HepG2 (cell line): ENCODE results near the gene CFAP210. TPM values are rescaled to one million over a fixed set of nuclear protein-coding genes. Genes with fewer than 3 reads are reported as not detected.

Source experiments
- ATF3 ChIP-seq: sonication (generic); formaldehyde crosslinking; IDR thresholded peaks from 2 replicates; pipeline ENCODE4 v1.4.0; 2020; ENCODE audit warnings: missing genetic modification reagents
- CBX1 ChIP-seq: IDR thresholded peaks from one replicate; pipeline ENCODE4 v1.6.1; 2016; ENCODE audit warnings: antibody characterized with exemption, low read depth
- CREB1 ChIP-seq, 2 experiments: fragments of 450-650 bp in 1 of 2; IDR thresholded peaks; 2 replicates each; pipeline ENCODE4 v1.6.1; 2016 to 2017; ENCODE audit warnings: control low read depth in 1 of 2, mild to moderate bottlenecking in 1 of 2, missing compliant biosample characterization in 1 of 2, missing genetic modification characterization in 1 of 2
- DR1 ChIP-seq: sonication (generic); formaldehyde crosslinking; IDR thresholded peaks from 2 replicates; pipeline ENCODE4 v1.8.0; 2021; ENCODE audit warnings: mild to moderate bottlenecking, missing genetic modification reagents, inconsistent platforms
- ETV6 ChIP-seq: sonication (generic); formaldehyde crosslinking; conservative IDR thresholded peaks from 2 replicates; pipeline ENCODE4 v1.4.0; 2020; ENCODE audit warnings: missing genetic modification reagents
- HNRNPK ChIP-seq: fragments of 200-400 bp; formaldehyde crosslinking; IDR thresholded peaks from 2 replicates; pipeline ENCODE4 v1.6.1; 2018; ENCODE audit warnings: low read length, low read depth, moderate library complexity, mild to moderate bottlenecking; ENCODE audit not compliant: poor library complexity, severe bottlenecking
- NFRKB ChIP-seq: fragments of 450-650 bp; IDR thresholded peaks from 2 replicates; pipeline ENCODE4 v1.6.1; 2017
- TFE3 ChIP-seq: IDR thresholded peaks from 2 replicates; pipeline ENCODE4 v1.6.1; 2016
- TSC22D2 ChIP-seq: sonication (generic); formaldehyde crosslinking; IDR thresholded peaks from 2 replicates; pipeline ENCODE4 v1.5.1; 2020; ENCODE audit warnings: missing genetic modification reagents, mild to moderate bottlenecking, borderline replicate concordance
- ZBTB40 ChIP-seq, 2 experiments: fragments of 450-650 bp in 1 of 2; sonication (generic) in 1 of 2; formaldehyde crosslinking in 1 of 2; IDR thresholded peaks; 2 replicates each; pipeline versions ENCODE4 v1.6.1 to v1.8.0; 2016 to 2022; ENCODE audit warnings: antibody characterized with exemption in 1 of 2, mild to moderate bottlenecking in 1 of 2, missing genetic modification reagents in 1 of 2
- ZBTB46 ChIP-seq: sonication (generic); formaldehyde crosslinking; IDR thresholded peaks from 2 replicates; pipeline ENCODE4 v1.4.0; 2020; ENCODE audit warnings: mild to moderate bottlenecking, missing genetic modification reagents, borderline replicate concordance
- ZNF362 ChIP-seq: sonication (generic); formaldehyde crosslinking; IDR thresholded peaks from 2 replicates; pipeline ENCODE4 v1.4.0; 2020; ENCODE audit warnings: missing genetic modification reagents, mild to moderate bottlenecking, borderline replicate concordance
- ZNF605 ChIP-seq: sonication (generic); formaldehyde crosslinking; IDR thresholded peaks from 2 replicates; pipeline ENCODE4 v1.8.0; 2022; ENCODE audit warnings: mild to moderate bottlenecking, missing genetic modification reagents
- ZNF674 ChIP-seq: sonication (generic); formaldehyde crosslinking; IDR thresholded peaks from 2 replicates; pipeline ENCODE4 v1.5.0; 2020; ENCODE audit warnings: low read depth, mild to moderate bottlenecking, missing genetic modification reagents
- polyA plus RNA-seq, 8 experiments: library from polyadenylated mRNA; depleted of rRNA in 3 of 8; stranded (reverse) in 7 of 8; unstranded in 1 of 8; fragments of >200 nt; fragmentation: Illumina TruSeq in 4 of 8; extraction: Trizol in 4 of 8; gene quantifications; 2 replicates each; pipeline versions ENCODE4 v1.2.1 to v1.2.3, GENCODE V29; 2011 to 2016; ENCODE audit warnings: low read depth in 4 of 8, missing spikeins in 1 of 8, mixed read lengths in 1 of 8; ENCODE audit not compliant: insufficient read depth in 1 of 8
- total RNA-seq, 5 experiments: library from RNA; depleted of rRNA; stranded (reverse); fragments of >200 nt; fragmentation: Illumina TruSeq; extraction: Trizol; gene quantifications; 2 replicates each; pipeline ENCODE4 v1.2.3, GENCODE V29; 2016; ENCODE audit warnings: low read depth in 1 of 5

CFAP210 gene
- total and polyA plus RNA-seq, 2 of the 13 experiments (the other 11 are each of a cell fraction or from before 2014, with no cell fraction given) = 0.18 TPM; not detected in 1

- no peak for TF ChIP-seq ZBTB40 (IDR thresholded peaks at IDR 0.05)
- no peak; the same call in 1 of the 2 replicates for TF ChIP-seq ZBTB40 (CRISPR knock-in tag; IDR thresholded peaks at IDR 0.05)
- TF ChIP-seq ZNF362 (CRISPR knock-in tag) = peak; percentile 99
- TF ChIP-seq DR1 (CRISPR knock-in tag) = no peak
- peak; percentile 44; the same call in 1 of the 2 replicates for TF ChIP-seq TFE3 (CRISPR knock-in tag)
- no peak for TF ChIP-seq TSC22D2
- TF ChIP-seq ATF3 (CRISPR knock-in tag) = no peak
- no peak for TF ChIP-seq HNRNPK
- TF ChIP-seq NFRKB = no peak
- TF ChIP-seq CBX1 = no peak
- no peak for TF ChIP-seq ZNF674
- TF ChIP-seq CREB1 (IDR thresholded peaks at IDR 0.05) = no peak
- peak; percentile 67 for TF ChIP-seq CREB1 (CRISPR knock-in tag; IDR thresholded peaks at IDR 0.05)
- peak; percentile 65; the same call in 1 of the 2 replicates for TF ChIP-seq ZNF605
- TF ChIP-seq ZBTB46 (CRISPR knock-in tag) = peak; percentile 94; the same call in 1 of the 2 replicates
- no peak for TF ChIP-seq ETV6 (CRISPR knock-in tag)
Observed at GRCh38 chr2:169683425-169684134, 10.6 kb downstream of the CFAP210 start (continued).
